Spleen (tissue), 7 donors: ENCODE data around the gene LAMA4.

Experiments
- CTCF ChIP-seq, 11 experiments: fragments of 200-600 bp in 7 of 11; fragments of 450-650 bp in 4 of 11; sonication (generic) in 4 of 11; IDR thresholded peaks in 8 of 11; conservative IDR thresholded peaks in 3 of 11; 1 replicate in 7 of 11; 2 replicates in 4 of 11; pipeline versions ENCODE4 v1.4.0 to v1.8.0; 2016 to 2021; ENCODE audit warnings: antibody characterized with exemption in 11 of 11, inconsistent platforms in 4 of 11, mild to moderate bottlenecking in 1 of 11
- POLR2A ChIP-seq, 3 donors: fragments of 450-650 bp; IDR thresholded peaks; one replicate each; pipeline ENCODE4 v1.5.1; 2017; ENCODE audit warnings: antibody characterized with exemption in 3 of 3, mild to moderate bottlenecking in 1 of 3
- donor health status: DM: no; HTN: no; CAD: no; lungs with moderate emphysema.
- donor health status: DM: no; HTN: no; CAD: no.
- donor health status: DM: no; HTN: no; CAD: no.

GRCh38 chr6:112227992-112228391 lies 26.4 kb downstream of the LAMA4 start:
- TF ChIP-seq POLR2A (IDR thresholded peaks at IDR 0.05) = no peak
- no peak for TF ChIP-seq CTCF (IDR thresholded peaks at IDR 0.05 in 8 of 11, conservative IDR thresholded peaks at IDR 0.05 in 3 of 11)
